Gastrocnemius medialis (tissue), 4 donors: ENCODE measurements around the gene LMBR1.
"Not testable (repeated sequence)": the region's sequence is repeated elsewhere in the genome, so short reads cannot be mapped to it uniquely, and the experiment has no call there.

ENCODE experiments used
- CTCF ChIP-seq, 5 experiments: fragments of 450-650 bp in 3 of 5; fragments of 200-600 bp in 2 of 5; sonication (generic) in 2 of 5; IDR thresholded peaks in 4 of 5; conservative IDR thresholded peaks in 1 of 5; 1 replicate in 4 of 5; 2 replicates in 1 of 5; pipeline ENCODE4 v1.5.1; 2016 to 2019; ENCODE audit warnings: antibody characterized with exemption in 5 of 5, mild to moderate bottlenecking in 3 of 5, moderate library complexity in 3 of 5
- POLR2A ChIP-seq, 2 donors: fragments of 450-650 bp; IDR thresholded peaks; one replicate each; pipeline ENCODE4 v1.6.1; 2017; ENCODE audit warnings: antibody characterized with exemption in 2 of 2, mild to moderate bottlenecking in 2 of 2, moderate library complexity in 2 of 2

GRCh38 chr7:156868363-156868762, 24.6 kb downstream of the LMBR1 start:
- not testable (repeated sequence) for TF ChIP-seq POLR2A (IDR thresholded peaks at IDR 0.05); CTCF (IDR thresholded peaks at IDR 0.05 in 4 of 5, conservative IDR thresholded peaks at IDR 0.05 in 1 of 5)
